Measurements from ENCODE around the gene PPP2R5E.

Gene PPP2R5E

GRCh38 chr14:63432228-63432627 lies 110.9 kb downstream of the PPP2R5E start:
- Histone ChIP-seq H3K27me3 (ENCODE audit: insufficient read depth, insufficient read length) (no peaks in the 10 kb centered on the region), H3K9ac (ENCODE audit: insufficient read length, low read depth) (no peak overlapping the region), H3K9me3 (ENCODE audit: insufficient read depth, low read length) (no peaks in the 10 kb centered on the region), H3K4me1 (ENCODE audit: insufficient read depth, insufficient read length) (no peaks in the 10 kb centered on the region), H3K4me3 (ENCODE audit: insufficient read length, low read depth) (no peak overlapping the region), H3K36me3 (ENCODE audit: insufficient read depth, insufficient read length, low read length) (no peaks in the 10 kb centered on the region)
- TF ChIP-seq SUZ12 (IDR thresholded peaks at IDR 0.05; ENCODE audit: extremely low read depth, insufficient read depth, insufficient read length): no peak
- no peak for TF ChIP-seq YY1 (IDR thresholded peaks at IDR 0.05; ENCODE audit: insufficient read depth, insufficient read length)
- no peak for TF ChIP-seq ZNF274 (IDR thresholded peaks at IDR 0.05; ENCODE audit: low read depth, low read length)
- no peak for DNase-seq (ENCODE audit: low read depth, low spot score)

DNA sequence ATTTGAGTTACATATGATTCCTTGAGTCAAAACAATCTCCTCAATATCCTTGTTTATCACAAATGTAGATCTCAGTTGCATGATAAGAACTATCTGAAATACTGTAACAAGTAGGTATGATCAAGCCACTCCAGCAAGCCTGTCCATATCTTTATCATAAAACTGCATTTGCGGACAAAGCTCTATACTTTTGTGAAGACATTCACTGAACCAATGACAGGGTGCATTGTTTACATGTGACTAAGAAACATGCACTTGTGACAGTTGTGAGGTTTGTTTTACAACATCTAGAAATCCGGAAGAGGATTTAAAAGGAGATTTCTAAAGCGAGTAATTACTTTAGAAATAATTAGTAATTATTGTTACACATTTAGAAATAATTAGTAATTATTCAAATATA lies 111.7 kb downstream of the PPP2R5E start:
- H3K36me3 ChIP-seq (ENCODE audit: insufficient read depth, insufficient read length, low read length): no peaks in the 10 kb centered on the region
- no peaks in the 10 kb centered on the region for H3K4me1 ChIP-seq (ENCODE audit: insufficient read depth, insufficient read length)
- no peak for TF ChIP-seq SUZ12 (IDR thresholded peaks at IDR 0.05; ENCODE audit: extremely low read depth, insufficient read depth, insufficient read length)
- no peaks in the 10 kb centered on the region for H3K9me3 ChIP-seq (ENCODE audit: insufficient read depth, low read length)
- DNase-seq (ENCODE audit: low read depth, low spot score): no peak
- H3K27me3 ChIP-seq (ENCODE audit: insufficient read depth, insufficient read length): no peaks in the 10 kb centered on the region
- no peak overlapping the region for H3K9ac ChIP-seq (ENCODE audit: insufficient read length, low read depth)
- H3K4me3 ChIP-seq (ENCODE audit: insufficient read length, low read depth): no peak overlapping the region

DNA sequence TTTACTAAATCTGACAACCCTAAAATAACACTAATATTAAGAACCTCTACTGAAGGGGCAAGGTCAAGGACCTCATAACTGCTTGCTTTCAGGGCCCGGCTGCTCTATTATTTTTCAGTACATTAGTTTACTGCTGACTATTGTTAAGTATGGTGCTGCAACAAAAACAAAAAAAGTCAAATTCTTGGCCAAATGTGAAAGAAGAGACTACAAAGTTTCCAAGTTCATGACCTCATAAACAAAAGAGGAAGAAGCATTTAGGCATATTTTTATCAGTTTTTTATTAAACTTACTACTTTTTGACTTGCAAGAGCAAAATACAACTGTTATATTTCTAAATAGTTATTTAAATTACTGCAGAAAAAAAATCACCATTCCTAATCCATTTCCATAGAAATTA lies 114.7 kb downstream of the PPP2R5E start:
- Histone ChIP-seq H3K9me3 (ENCODE audit: insufficient read depth, low read length) (no peaks in the 10 kb centered on the region), H3K4me1 (ENCODE audit: insufficient read depth, insufficient read length) (no peaks in the 10 kb centered on the region), H3K9ac (ENCODE audit: insufficient read length, low read depth) (no peak overlapping the region), H3K36me3 (ENCODE audit: insufficient read depth, insufficient read length, low read length) (no peaks in the 10 kb centered on the region), H3K4me3 (ENCODE audit: insufficient read length, low read depth) (no peak overlapping the region), H3K27me3 (ENCODE audit: insufficient read depth, insufficient read length) (no peaks in the 10 kb centered on the region)
- DNase-seq (ENCODE audit: low read depth, low spot score): no peak
- TF ChIP-seq YY1 (IDR thresholded peaks at IDR 0.05; ENCODE audit: insufficient read depth, insufficient read length) (no peak), ZNF274 (IDR thresholded peaks at IDR 0.05; ENCODE audit: low read depth, low read length) (no peak), SUZ12 (IDR thresholded peaks at IDR 0.05; ENCODE audit: extremely low read depth, insufficient read depth, insufficient read length) (no peak)

- Histone ChIP-seq H3K9ac (ENCODE audit: insufficient read length, low read depth) (no peak overlapping the region), H3K36me3 (ENCODE audit: insufficient read depth, insufficient read length, low read length) (peaks cover 2% of the 10 kb centered on the region), H3K27me3 (ENCODE audit: insufficient read depth, insufficient read length) (no peaks in the 10 kb centered on the region), H3K4me1 (ENCODE audit: insufficient read depth, insufficient read length) (no peaks in the 10 kb centered on the region), H3K4me3 (ENCODE audit: insufficient read length, low read depth) (no peak overlapping the region), H3K9me3 (ENCODE audit: insufficient read depth, low read length) (no peaks in the 10 kb centered on the region)
- DNase-seq (ENCODE audit: low read depth, low spot score): no peak
- TF ChIP-seq SUZ12 (IDR thresholded peaks at IDR 0.05; ENCODE audit: extremely low read depth, insufficient read depth, insufficient read length) (no peak), ZNF274 (IDR thresholded peaks at IDR 0.05; ENCODE audit: low read depth, low read length) (no peak), YY1 (IDR thresholded peaks at IDR 0.05; ENCODE audit: insufficient read depth, insufficient read length) (no peak)
Measured at GRCh38 chr14:63426838-63427352, 116.3 kb downstream of the PPP2R5E start.

GRCh38 chr14:63423889-63424288 lies 119.3 kb downstream of the PPP2R5E start:
- TF ChIP-seq YY1 (IDR thresholded peaks at IDR 0.05; ENCODE audit: insufficient read depth, insufficient read length) (no peak), ZNF274 (IDR thresholded peaks at IDR 0.05; ENCODE audit: low read depth, low read length) (no peak), SUZ12 (IDR thresholded peaks at IDR 0.05; ENCODE audit: extremely low read depth, insufficient read depth, insufficient read length) (no peak)
- no peak for DNase-seq (ENCODE audit: low read depth, low spot score)
- no peaks in the 10 kb centered on the region for H3K4me1 ChIP-seq (ENCODE audit: insufficient read depth, insufficient read length)
- H3K9me3 ChIP-seq (ENCODE audit: insufficient read depth, low read length): no peaks in the 10 kb centered on the region
- no peak overlapping the region for H3K9ac ChIP-seq (ENCODE audit: insufficient read length, low read depth)
- H3K36me3 ChIP-seq (ENCODE audit: insufficient read depth, insufficient read length, low read length): peaks cover 22% of the 10 kb centered on the region
- H3K27me3 ChIP-seq (ENCODE audit: insufficient read depth, insufficient read length): no peaks in the 10 kb centered on the region
- H3K4me3 ChIP-seq (ENCODE audit: insufficient read length, low read depth): no peak overlapping the region

DNA sequence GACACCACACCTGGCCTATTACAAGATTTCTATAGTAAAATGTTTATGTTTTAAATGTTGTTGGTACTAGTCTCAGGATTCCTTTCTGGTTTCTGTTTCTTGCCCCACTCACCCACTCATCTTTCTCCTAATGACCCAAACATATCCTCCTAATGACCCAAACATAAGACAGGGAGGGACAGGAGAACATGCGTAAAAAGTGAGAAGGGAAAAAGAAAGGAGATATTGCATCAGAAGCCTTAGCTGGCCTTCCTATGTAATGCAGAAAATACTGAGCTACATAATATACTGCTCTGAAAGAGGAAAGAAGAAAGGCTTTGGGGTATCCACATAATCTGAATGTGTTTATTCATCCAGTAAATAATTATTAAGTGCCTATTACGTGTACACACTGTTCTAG lies 119.8 kb downstream of the PPP2R5E start:
- Histone ChIP-seq H3K9me3 (ENCODE audit: insufficient read depth, low read length) (no peaks in the 10 kb centered on the region), H3K36me3 (ENCODE audit: insufficient read depth, insufficient read length, low read length) (peaks cover 22% of the 10 kb centered on the region), H3K27me3 (ENCODE audit: insufficient read depth, insufficient read length) (no peaks in the 10 kb centered on the region), H3K4me3 (ENCODE audit: insufficient read length, low read depth) (no peak overlapping the region), H3K9ac (ENCODE audit: insufficient read length, low read depth) (no peak overlapping the region), H3K4me1 (ENCODE audit: insufficient read depth, insufficient read length) (no peaks in the 10 kb centered on the region)
- DNase-seq (ENCODE audit: low read depth, low spot score): no peak
- TF ChIP-seq YY1 (IDR thresholded peaks at IDR 0.05; ENCODE audit: insufficient read depth, insufficient read length): no peak
- no peak for TF ChIP-seq ZNF274 (IDR thresholded peaks at IDR 0.05; ENCODE audit: low read depth, low read length)
- TF ChIP-seq SUZ12 (IDR thresholded peaks at IDR 0.05; ENCODE audit: extremely low read depth, insufficient read depth, insufficient read length): no peak

- TF ChIP-seq SUZ12 (IDR thresholded peaks at IDR 0.05; ENCODE audit: extremely low read depth, insufficient read depth, insufficient read length) (no peak), YY1 (IDR thresholded peaks at IDR 0.05; ENCODE audit: insufficient read depth, insufficient read length) (no peak), ZNF274 (IDR thresholded peaks at IDR 0.05; ENCODE audit: low read depth, low read length) (no peak)
- H3K9ac ChIP-seq (ENCODE audit: insufficient read length, low read depth): no peak overlapping the region
- H3K36me3 ChIP-seq (ENCODE audit: insufficient read depth, insufficient read length, low read length): peaks cover 25% of the 10 kb centered on the region
- DNase-seq (ENCODE audit: low read depth, low spot score): no peak
- H3K4me1 ChIP-seq (ENCODE audit: insufficient read depth, insufficient read length): no peaks in the 10 kb centered on the region
- no peaks in the 10 kb centered on the region for H3K9me3 ChIP-seq (ENCODE audit: insufficient read depth, low read length)
- no peaks in the 10 kb centered on the region for H3K27me3 ChIP-seq (ENCODE audit: insufficient read depth, insufficient read length)
- no peak overlapping the region for H3K4me3 ChIP-seq (ENCODE audit: insufficient read length, low read depth)
Measured at GRCh38 chr14:63421919-63422318, 121.3 kb downstream of the PPP2R5E start.

GRCh38 chr14:63421226-63421625 lies 122.0 kb downstream of the PPP2R5E start:
- Histone ChIP-seq H3K4me3 (ENCODE audit: insufficient read length, low read depth) (no peak overlapping the region), H3K36me3 (ENCODE audit: insufficient read depth, insufficient read length, low read length) (peaks cover 25% of the 10 kb centered on the region), H3K27me3 (ENCODE audit: insufficient read depth, insufficient read length) (no peaks in the 10 kb centered on the region), H3K9me3 (ENCODE audit: insufficient read depth, low read length) (no peaks in the 10 kb centered on the region), H3K9ac (ENCODE audit: insufficient read length, low read depth) (no peak overlapping the region), H3K4me1 (ENCODE audit: insufficient read depth, insufficient read length) (no peaks in the 10 kb centered on the region)
- TF ChIP-seq ZNF274 (IDR thresholded peaks at IDR 0.05; ENCODE audit: low read depth, low read length): no peak
- no peak for TF ChIP-seq SUZ12 (IDR thresholded peaks at IDR 0.05; ENCODE audit: extremely low read depth, insufficient read depth, insufficient read length)
- no peak for TF ChIP-seq YY1 (IDR thresholded peaks at IDR 0.05; ENCODE audit: insufficient read depth, insufficient read length)
- no peak for DNase-seq (ENCODE audit: low read depth, low spot score)
